HG03521 (cell line): Measurements from ENCODE around the gene TPRN.

Experiments used
- ATAC-seq: cut with Tn5 transposase; IDR thresholded peaks from one replicate; pipeline ENCODE4 v1.9.1; 2021; ENCODE audit warnings: mild to moderate bottlenecking, moderate library complexity; ENCODE audit not compliant: unreplicated experiment

TPRN gene

DNA sequence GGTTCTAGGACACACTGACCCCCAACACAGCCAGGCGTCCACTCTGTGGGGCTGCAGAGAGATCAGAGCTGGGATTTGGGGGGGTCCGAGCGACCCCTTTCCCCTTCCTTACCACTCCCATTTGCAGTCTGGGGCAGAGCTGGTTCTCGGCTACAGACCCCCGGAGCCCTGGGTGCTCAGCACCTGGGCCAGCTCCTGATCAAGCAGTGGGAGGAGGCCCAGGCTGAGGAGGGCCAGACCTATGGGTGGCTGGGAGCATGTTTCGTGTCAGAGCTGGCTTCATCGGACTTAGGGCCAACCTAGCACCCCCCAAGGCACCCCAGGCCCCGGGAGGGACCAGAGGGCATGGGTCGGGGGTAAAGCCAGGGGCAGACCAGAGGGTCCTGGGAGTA lies 54.0 kb downstream of the TPRN start:
- no peak for ATAC-seq

- ATAC-seq, result no peak
Observed at GRCh38 chr9:137145731-137146526, 54.6 kb downstream of the TPRN start.

DNA sequence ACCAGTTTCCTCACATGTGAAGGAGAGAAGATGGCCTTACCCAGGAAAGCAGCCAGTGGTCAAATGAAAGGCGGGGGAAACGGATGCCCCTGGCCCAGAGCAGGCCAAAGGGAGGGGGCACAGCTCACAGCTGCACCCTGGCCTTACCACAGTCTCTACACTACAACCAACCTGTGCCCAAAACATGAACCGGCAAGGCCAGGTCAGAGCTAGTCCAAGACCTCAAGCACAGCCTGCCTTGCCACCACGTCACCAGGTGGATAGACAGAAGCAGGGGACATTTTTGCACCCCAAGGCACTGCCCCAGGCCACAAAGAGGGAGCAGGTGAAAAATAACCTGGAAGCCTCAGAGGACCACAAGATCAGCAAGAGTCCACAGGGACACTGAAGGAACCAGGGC lies 57.1 kb downstream of the TPRN start:
- ATAC-seq, result no peak

DNA sequence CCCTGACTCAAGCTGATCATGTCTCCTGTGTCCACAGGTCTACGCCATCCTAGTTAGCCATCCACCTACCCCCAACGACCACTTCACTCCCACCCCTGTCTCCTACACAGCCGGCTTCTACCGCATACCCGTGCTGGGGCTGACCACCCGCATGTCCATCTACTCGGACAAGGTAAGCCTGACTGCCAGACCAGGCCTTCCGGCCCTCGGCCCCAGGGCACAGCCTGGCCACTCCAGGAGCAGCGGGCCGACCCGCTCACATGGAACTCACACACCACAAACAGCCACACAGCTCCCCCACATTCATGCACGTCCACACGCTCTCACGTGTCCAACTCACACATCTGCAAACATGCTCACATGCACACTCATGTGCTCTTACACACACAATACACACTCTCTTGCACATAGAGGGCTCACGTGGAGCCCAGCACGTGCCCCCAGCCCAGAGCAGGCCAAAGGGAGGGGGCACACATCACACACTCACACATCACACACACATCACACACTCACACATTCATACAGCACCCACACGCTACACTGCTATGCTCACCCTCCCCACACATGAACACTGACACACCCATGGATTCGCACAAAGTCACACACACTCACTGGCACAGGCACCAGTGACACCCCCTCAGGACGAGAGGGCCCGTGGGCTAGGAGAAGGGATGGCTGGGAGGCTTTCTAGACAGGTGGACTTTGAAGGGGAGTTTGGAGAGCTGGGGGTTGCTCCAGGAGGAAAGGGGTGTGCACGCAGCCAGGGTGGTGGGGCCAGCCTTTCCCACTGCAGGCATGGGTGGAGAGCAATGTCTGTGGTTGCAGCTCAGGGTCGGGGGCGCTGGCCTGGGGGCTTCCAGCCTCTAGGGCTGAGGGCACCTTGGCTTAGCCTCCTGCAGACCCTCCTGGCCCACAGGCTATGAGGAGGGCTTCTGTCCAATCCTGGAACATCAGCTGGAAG lies 58.3 kb downstream of the TPRN start:
- no peak for ATAC-seq
